Neutrophil (primary cell): ENCODE results near the gene POLD3.

Experiments used
- H3K27ac ChIP-seq: fragments of 200-600 bp; sonication (generic); 2 replicates; pipeline ENCODE4 v1.5.1; 2016; ENCODE audit warnings: mild to moderate bottlenecking, moderate library complexity
- H3K27me3 ChIP-seq: fragments of 200-600 bp; sonication (generic); 2 replicates; pipeline ENCODE4 v1.6.0; 2016; ENCODE audit warnings: mild to moderate bottlenecking
- H3K36me3 ChIP-seq: fragments of 200-600 bp; sonication (generic); 2 replicates; pipeline ENCODE4 v1.5.1; 2017
- H3K4me1 ChIP-seq, 2 experiments: fragments of 200-600 bp in 1 of 2; sonication (generic) in 1 of 2; 1 replicate in 1 of 2; 2 replicates in 1 of 2; pipeline versions ENCODE4 v1.5.1 to v1.6.1; 2013 to 2016; ENCODE audit warnings: low read depth in 1 of 2, low read length in 1 of 2, mild to moderate bottlenecking in 1 of 2, moderate library complexity in 1 of 2; ENCODE audit not compliant: control insufficient read depth in 1 of 2, insufficient read depth in 1 of 2
- H3K4me3 ChIP-seq, 2 experiments: fragments of 200-600 bp in 1 of 2; sonication (generic) in 1 of 2; 1 replicate in 1 of 2; 2 replicates in 1 of 2; pipeline ENCODE4 v1.5.1; 2013 to 2016; ENCODE audit warnings: low read depth in 1 of 2, low read length in 1 of 2, mild to moderate bottlenecking in 1 of 2, moderate library complexity in 1 of 2
- H3K9me3 ChIP-seq: fragments of 200-600 bp; sonication (generic); 2 replicates; pipeline ENCODE4 v1.5.1; 2016
- TF ChIP-seq, protein P1 (sequence below): fragments of 200-600 bp; sonication (generic); IDR thresholded peaks from 2 replicates; pipeline ENCODE4 v1.5.1; 2016; ENCODE audit warnings: antibody characterized with exemption

Gene POLD3

GRCh38 chr11:74677131-74677530 is 84.7 kb downstream of the POLD3 start:
- TF ChIP-seq, protein P1, sequence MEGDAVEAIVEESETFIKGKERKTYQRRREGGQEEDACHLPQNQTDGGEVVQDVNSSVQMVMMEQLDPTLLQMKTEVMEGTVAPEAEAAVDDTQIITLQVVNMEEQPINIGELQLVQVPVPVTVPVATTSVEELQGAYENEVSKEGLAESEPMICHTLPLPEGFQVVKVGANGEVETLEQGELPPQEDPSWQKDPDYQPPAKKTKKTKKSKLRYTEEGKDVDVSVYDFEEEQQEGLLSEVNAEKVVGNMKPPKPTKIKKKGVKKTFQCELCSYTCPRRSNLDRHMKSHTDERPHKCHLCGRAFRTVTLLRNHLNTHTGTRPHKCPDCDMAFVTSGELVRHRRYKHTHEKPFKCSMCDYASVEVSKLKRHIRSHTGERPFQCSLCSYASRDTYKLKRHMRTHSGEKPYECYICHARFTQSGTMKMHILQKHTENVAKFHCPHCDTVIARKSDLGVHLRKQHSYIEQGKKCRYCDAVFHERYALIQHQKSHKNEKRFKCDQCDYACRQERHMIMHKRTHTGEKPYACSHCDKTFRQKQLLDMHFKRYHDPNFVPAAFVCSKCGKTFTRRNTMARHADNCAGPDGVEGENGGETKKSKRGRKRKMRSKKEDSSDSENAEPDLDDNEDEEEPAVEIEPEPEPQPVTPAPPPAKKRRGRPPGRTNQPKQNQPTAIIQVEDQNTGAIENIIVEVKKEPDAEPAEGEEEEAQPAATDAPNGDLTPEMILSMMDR = no peak
- no peaks in the 10 kb centered on the region for H3K36me3 ChIP-seq
- H3K27me3 ChIP-seq = peaks cover 10% of the 10 kb centered on the region

DNA sequence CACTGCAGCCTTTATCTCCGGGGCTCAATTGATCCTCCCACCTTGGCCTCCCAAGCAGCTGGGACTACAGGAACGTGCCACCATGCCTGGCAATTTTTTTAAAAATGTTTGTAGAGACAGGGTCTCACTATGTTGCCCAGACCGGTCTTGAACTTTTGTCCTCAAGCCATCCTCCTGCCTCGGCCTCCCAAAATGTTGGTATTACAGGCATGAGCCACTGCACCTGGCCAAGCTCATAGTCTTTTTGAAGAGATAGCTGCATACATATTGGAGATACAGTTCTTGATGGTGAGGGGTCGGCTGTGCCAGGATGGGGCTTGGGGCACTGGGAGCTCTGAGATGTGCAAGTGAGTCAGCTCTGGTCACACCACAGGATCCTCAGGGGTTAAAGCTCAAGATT is 85.7 kb downstream of the POLD3 start:
- TF ChIP-seq, protein P1 = no peak
- Histone ChIP-seq H3K27me3 (peaks cover 19% of the 10 kb centered on the region), H3K27ac (no peak overlapping the region), H3K4me3 (no peak overlapping the region), H3K36me3 (no peaks in the 10 kb centered on the region), H3K4me1 (no peaks in the 10 kb centered on the region), H3K9me3 (no peaks in the 10 kb centered on the region)

More at GRCh38 chr11:74677131-74677530, 84.7 kb downstream of the POLD3 start:
- Histone ChIP-seq H3K4me3 (no peak overlapping the region), H3K4me1 (no peaks in the 10 kb centered on the region), H3K9me3 (no peaks in the 10 kb centered on the region), H3K27ac (no peak overlapping the region)

GRCh38 chr11:74678591-74679512 is 86.5 kb downstream of the POLD3 start:
- TF ChIP-seq, protein P1 = no peak
- Histone ChIP-seq H3K36me3 (no peaks in the 10 kb centered on the region), H3K4me1 (no peaks in the 10 kb centered on the region), H3K9me3 (no peaks in the 10 kb centered on the region), H3K27me3 (peaks cover 27% of the 10 kb centered on the region), H3K4me3 (no peak overlapping the region), H3K27ac (no peak overlapping the region)

DNA sequence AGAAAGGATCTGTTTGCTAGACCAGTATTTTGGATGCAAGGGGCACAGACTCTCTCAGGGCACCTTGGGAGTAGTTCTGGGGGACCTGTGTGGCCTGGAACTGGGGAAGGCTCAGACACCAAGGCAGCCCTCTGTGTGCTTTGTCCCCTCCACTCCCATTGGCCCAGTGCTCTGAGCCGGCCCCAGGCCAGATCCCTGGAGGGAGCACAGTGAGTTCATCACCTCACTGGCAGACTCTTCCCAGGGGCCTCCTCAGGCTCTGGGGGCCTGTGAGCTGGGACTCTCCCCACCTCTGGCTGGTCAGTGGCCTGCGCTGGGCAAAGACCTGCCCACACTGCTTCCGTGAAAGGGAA is 87.1 kb downstream of the POLD3 start:
- TF ChIP-seq, protein P1 = no peak
- no peaks in the 10 kb centered on the region for H3K9me3 ChIP-seq
- H3K27ac ChIP-seq = no peak overlapping the region
- no peaks in the 10 kb centered on the region for H3K4me1 ChIP-seq
- no peaks in the 10 kb centered on the region for H3K36me3 ChIP-seq
- H3K4me3 ChIP-seq = no peak overlapping the region
- peaks cover 33% of the 10 kb centered on the region for H3K27me3 ChIP-seq

DNA sequence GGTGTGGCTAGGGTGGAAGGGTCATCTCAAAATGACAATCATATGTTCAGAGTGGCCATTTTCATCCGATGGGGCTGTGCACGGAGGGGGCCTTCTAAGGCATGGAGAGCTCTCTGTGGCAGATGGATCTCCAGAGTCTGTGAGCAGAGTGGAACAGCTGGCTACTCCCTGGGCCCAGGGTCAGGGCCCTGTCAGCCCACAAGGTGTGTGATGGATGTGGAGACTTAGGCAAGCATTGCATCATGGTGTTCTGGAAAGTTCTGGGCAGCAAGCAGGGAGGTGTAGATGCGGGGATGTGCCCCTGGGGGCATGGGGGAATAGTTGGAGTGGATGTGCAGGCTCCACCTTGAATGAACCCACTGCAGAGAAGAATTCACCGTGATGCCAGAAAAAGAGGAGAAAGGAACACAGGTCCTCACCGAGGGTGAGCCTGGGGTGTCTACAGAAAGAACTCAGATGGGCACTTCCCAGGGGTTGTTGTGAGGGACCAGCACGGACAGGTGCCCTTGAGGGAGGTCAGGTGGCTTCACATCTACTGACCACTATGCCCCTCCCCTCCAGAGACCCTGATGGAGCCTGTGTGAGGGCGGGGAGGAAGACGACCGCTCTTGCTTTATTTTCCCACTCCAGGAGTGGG is 87.8 kb downstream of the POLD3 start:
- TF ChIP-seq, protein P1 = no peak
- no peaks in the 10 kb centered on the region for H3K4me1 ChIP-seq
- H3K27me3 ChIP-seq = peaks cover 40% of the 10 kb centered on the region
- no peaks in the 10 kb centered on the region for H3K9me3 ChIP-seq
- no peak overlapping the region for H3K27ac ChIP-seq
- H3K36me3 ChIP-seq = no peaks in the 10 kb centered on the region
- H3K4me3 ChIP-seq = no peak overlapping the region
